NCI-H187 treated with DMSO at 0.1 percent for 48 hours (cell line): ENCODE data around the gene FAM111A.
"Not testable (repeated sequence)": the region's sequence is repeated elsewhere in the genome, so short reads cannot be mapped to it uniquely, and the experiment has no call there.

Experiments
- DNase-seq: peaks from one replicate; lab custom pipeline; 2025; lab: John Stamatoyannopoulos, UW

Gene FAM111A, protein sequence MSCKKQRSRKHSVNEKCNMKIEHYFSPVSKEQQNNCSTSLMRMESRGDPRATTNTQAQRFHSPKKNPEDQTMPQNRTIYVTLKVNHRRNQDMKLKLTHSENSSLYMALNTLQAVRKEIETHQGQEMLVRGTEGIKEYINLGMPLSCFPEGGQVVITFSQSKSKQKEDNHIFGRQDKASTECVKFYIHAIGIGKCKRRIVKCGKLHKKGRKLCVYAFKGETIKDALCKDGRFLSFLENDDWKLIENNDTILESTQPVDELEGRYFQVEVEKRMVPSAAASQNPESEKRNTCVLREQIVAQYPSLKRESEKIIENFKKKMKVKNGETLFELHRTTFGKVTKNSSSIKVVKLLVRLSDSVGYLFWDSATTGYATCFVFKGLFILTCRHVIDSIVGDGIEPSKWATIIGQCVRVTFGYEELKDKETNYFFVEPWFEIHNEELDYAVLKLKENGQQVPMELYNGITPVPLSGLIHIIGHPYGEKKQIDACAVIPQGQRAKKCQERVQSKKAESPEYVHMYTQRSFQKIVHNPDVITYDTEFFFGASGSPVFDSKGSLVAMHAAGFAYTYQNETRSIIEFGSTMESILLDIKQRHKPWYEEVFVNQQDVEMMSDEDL

GRCh38 chr11:59142530-59143507 is at the start of gene FAM111A:
Gene FAM111A, plus strand, starts transcription at chr11:59142856. Its CDS starts 6,017 bp downstream, at chr11:59148873.
- DNase-seq = peak; percentile 45

DNA sequence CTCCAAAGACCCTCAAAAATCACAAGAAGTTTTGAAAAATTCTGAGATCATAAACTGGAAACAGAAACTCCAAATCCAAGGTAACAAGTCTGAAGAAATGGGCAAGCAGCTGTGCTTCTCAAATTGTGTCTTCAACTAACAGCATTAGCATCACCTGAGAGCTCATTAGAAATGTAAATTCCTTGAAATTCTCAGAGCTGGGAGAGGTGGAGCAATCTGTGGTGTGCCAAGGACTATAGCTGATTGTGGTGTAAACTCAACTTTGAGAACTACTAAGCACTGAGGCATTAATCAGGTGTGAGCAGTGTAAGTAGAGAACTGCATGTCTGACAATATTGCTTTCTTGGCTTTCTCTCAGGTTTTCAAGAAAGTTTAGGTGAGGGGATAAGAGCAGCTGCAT is 49.1 kb upstream of the FAM111A start:
- DNase-seq = not testable (repeated sequence)

- not testable (repeated sequence) for DNase-seq
Observed at GRCh38 chr11:59095225-59095624, 47.4 kb upstream of the FAM111A start.

- DNase-seq = not testable (repeated sequence)
Observed at GRCh38 chr11:59095972-59096575, 46.6 kb upstream of the FAM111A start.

DNA sequence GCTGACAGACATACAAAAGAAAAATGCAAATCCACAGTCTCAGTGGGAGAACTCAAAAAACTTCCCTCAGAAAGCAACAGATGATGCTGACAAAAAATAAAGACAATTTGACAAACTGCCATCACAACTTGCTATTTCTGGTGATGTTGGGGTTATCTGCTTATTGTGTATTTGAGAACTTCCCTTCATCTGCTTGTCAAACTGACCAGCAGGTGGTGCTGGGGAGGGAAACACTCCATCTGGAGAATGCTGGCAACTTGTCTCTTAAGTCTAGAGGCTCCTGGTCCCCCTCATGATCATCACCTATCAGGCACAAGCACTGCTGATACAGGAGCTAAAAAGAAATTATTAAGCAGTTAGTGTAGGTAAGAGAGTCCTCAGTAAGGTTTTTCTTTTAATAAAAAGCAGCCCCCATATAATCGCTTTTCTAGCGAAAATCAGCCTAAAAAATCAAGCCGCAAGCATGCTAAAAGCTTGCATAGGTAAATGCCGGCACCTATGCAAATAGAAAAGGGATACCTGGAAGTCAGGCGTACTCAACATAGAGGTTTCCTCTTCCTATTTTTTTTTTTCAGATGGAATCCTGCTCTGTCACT is 45.4 kb upstream of the FAM111A start:
- no peak for DNase-seq

- DNase-seq = not testable (repeated sequence)
Observed at GRCh38 chr11:59097938-59098337, 44.7 kb upstream of the FAM111A start.

DNA sequence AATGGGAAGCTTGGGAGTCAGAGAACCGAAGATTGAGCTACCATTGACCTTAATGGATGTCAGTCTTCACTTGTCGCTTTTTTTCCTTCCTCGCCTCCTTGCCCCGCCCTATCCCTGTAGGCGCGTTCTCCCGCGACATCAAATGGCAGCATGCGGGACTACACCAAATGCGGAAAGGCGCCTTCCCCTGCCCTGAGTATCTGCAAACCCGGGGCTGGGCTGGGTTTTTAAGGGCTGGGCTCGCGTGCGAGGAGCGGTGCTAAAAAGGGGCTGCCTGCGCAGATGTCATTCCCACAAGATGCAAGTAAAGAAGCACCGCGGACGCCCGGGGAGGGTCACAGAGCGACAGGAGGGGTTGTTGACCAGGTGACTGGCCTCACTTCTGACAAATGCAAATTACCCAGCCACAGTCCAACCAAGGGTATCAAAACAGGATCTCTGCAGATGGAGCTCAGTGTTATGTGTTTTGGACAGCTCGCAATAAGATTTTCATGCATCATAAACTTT is 40.3 kb upstream of the FAM111A start:
- no peak for DNase-seq

DNA sequence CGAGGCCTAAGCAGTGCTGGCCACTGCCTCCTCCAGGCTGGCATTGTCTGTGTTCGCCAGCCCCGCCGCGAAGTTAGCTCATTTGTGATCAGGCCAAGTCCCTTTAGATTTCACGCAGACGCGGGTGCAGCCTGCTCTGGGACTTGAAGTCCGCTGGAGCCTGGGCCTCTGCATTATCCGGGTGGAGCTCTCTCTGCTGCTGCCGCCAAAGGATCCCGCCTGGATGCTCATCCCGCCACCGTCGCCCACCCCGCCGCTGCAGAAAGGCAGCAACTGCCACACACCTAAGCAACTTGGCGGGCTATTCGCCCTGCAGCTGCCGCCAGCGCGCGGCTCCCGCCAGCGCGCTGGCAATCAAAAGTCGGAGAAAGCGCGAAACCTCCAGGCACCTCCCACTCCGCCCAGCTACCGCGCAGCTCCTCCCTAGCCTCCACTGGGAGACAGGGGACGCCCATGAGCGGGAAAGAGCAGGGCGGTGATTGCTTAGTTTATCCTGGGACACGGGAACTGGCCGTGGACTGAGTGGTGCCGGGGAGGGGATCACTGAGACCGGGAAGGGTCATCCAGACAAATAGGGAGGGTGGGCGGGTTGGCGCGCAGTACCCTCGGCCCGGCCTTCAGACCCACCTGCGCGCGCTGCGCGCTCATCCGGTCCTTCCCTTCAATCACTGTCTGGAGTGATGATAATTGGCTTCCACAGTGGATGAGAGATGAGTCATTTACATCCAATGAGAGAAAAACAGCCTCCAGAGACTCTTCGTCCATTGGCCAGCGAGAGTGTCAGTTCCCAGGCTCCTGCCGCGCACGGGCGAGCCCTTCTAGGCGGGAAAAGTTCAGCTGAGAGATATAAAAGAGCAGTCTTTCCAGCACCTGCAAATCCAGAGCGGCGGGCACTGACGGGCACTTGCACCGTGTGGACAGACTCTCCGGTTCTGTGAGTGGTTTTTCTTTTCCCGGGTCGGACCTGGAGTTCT is 36.0 kb upstream of the FAM111A start, which contains the start of gene FAM111B:
TSS of gene FAM111B (plus strand) at position 875 of the 974 bp plus-strand sequence. CDS start 2,389 bp downstream, outside the sequence.
- DNase-seq = peak; percentile 80

DNA sequence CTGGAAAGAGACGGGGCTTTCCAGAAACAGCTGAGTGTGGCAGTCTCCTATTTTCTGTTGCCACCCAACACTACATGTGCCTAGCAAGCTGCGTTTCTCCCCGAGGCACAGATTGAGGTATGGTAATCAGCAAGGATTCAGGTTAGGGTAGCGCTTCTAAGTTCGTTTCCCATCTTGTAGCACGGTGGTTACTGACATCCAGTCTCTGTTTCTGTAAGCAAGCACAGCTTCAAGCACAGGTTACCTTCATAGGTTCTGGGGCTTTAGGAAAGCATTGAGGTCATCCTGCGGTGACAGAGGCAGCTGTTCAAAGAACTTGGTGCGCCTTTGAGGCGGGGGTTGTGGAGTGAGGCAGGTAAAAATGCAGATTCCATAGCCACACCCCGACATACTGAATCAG is 34.9 kb upstream of the FAM111A start:
- DNase-seq = not testable (repeated sequence)

- no peak for DNase-seq
Observed at GRCh38 chr11:59112494-59112893, 30.2 kb upstream of the FAM111A start.

- no peak for DNase-seq
Observed at GRCh38 chr11:59114344-59114743, 28.3 kb upstream of the FAM111A start.

GRCh38 chr11:59115553-59115952 is 27.1 kb upstream of the FAM111A start:
- no peak for DNase-seq

- DNase-seq = no peak
Observed at GRCh38 chr11:59117774-59118173, 24.9 kb upstream of the FAM111A start.

- no peak for DNase-seq
Observed at GRCh38 chr11:59119826-59120225, 22.8 kb upstream of the FAM111A start.

GRCh38 chr11:59135648-59136461 is 6.8 kb upstream of the FAM111A start:
- DNase-seq = no peak

GRCh38 chr11:59136551-59136950 is 6.1 kb upstream of the FAM111A start:
- DNase-seq = not testable (repeated sequence)

DNA sequence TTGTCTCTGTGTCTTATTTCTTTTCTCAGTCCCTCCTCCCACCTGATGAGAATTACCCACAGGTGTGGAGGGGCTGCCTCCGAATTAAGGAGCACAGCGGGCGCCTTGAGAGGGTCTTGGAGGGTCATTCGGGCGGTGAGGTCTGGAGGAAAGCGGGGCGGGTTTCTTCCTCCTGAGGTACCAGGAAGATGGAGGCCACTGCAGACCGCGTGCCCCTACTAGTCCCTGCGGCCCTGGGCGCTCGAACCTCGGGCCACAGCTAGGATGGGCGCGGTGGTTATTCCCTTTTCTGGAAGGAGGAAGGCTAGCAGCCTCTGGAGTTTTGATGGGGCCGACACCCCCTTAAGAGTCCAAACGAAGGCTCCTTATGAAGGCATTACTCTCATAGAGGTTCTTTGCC is 5.5 kb upstream of the FAM111A start:
- DNase-seq = no peak

GRCh38 chr11:59138643-59139042 is 4.0 kb upstream of the FAM111A start:
- no peak for DNase-seq

GRCh38 chr11:59141191-59141590 is 1.5 kb upstream of the FAM111A start:
- no peak for DNase-seq
